Thyroid gland (tissue), 4 donors: ENCODE measurements around the gene KANSL1.

Experiments
- POLR2A ChIP-seq, 2 donors: fragments of 450-650 bp; IDR thresholded peaks; one replicate each; pipeline ENCODE4 v1.6.1; 2017; ENCODE audit warnings: antibody characterized with exemption in 2 of 2, mild to moderate bottlenecking in 2 of 2, moderate library complexity in 1 of 2
- TF ChIP-seq, protein P1 (sequence below), 6 experiments: fragments of 200-600 bp in 3 of 6; fragments of 450-650 bp in 3 of 6; sonication (generic) in 3 of 6; IDR thresholded peaks; one replicate each; pipeline ENCODE4 v1.5.1; 2016 to 2019; ENCODE audit warnings: antibody characterized with exemption in 6 of 6, mild to moderate bottlenecking in 2 of 6, inconsistent platforms in 1 of 6, moderate library complexity in 1 of 6

DNA sequence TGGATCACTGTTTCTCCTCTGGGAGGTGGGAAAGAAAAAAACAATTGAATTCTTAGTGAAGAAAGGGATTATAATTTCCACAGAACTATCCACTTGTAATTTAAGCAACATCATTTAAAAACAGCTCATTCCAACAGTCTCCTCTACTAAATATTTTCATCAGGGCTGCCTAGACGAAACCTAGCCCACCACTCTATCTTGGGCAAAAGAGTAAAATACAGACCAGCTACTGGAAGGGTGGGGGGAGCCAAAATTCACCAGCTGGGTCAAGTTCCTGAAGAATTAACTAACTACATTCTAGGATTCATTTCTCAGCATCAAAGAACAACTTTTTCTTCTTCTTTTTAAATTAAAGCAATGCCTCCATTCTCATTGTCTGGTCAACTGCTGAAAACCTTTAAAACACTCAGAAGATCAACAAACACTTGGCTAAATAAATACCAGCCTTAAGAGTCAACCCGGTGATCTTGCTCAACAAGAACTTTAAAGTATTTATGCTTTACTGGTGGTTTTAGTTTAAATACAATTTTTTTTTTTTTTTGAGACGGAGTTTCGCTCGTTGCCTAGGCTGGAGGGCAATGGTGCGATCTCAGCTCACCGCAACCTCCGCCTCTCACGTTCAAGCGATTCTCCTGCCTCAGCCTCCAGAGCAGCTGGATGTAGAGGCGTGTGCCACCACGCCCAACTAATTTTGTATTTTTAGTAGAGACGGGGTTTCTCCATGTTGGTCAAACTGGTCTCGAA lies 25.2 kb downstream of the KANSL1 start:
- TF ChIP-seq, protein P1, sequence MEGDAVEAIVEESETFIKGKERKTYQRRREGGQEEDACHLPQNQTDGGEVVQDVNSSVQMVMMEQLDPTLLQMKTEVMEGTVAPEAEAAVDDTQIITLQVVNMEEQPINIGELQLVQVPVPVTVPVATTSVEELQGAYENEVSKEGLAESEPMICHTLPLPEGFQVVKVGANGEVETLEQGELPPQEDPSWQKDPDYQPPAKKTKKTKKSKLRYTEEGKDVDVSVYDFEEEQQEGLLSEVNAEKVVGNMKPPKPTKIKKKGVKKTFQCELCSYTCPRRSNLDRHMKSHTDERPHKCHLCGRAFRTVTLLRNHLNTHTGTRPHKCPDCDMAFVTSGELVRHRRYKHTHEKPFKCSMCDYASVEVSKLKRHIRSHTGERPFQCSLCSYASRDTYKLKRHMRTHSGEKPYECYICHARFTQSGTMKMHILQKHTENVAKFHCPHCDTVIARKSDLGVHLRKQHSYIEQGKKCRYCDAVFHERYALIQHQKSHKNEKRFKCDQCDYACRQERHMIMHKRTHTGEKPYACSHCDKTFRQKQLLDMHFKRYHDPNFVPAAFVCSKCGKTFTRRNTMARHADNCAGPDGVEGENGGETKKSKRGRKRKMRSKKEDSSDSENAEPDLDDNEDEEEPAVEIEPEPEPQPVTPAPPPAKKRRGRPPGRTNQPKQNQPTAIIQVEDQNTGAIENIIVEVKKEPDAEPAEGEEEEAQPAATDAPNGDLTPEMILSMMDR (IDR thresholded peaks at IDR 0.05) = no peak
- no peak for TF ChIP-seq POLR2A (IDR thresholded peaks at IDR 0.05)
